Astrocyte (in vitro differentiated cells and primary cell): ENCODE measurements around the gene EVC.

ENCODE experiments used
- EZH2 ChIP-seq: IDR thresholded peaks from 2 replicates; pipeline ENCODE4 v1.6.1; 2012; ENCODE audit warnings: mild to moderate bottlenecking, low read length, inconsistent platforms; ENCODE audit not compliant: insufficient read depth
- TF ChIP-seq, protein P1 (sequence below): IDR thresholded peaks from 2 replicates; pipeline ENCODE4 v1.5.1; 2011; ENCODE audit warnings: low read depth, mild to moderate bottlenecking, inconsistent platforms, low read length, moderate library complexity; ENCODE audit not compliant: insufficient read depth

- TF ChIP-seq, protein P1, sequence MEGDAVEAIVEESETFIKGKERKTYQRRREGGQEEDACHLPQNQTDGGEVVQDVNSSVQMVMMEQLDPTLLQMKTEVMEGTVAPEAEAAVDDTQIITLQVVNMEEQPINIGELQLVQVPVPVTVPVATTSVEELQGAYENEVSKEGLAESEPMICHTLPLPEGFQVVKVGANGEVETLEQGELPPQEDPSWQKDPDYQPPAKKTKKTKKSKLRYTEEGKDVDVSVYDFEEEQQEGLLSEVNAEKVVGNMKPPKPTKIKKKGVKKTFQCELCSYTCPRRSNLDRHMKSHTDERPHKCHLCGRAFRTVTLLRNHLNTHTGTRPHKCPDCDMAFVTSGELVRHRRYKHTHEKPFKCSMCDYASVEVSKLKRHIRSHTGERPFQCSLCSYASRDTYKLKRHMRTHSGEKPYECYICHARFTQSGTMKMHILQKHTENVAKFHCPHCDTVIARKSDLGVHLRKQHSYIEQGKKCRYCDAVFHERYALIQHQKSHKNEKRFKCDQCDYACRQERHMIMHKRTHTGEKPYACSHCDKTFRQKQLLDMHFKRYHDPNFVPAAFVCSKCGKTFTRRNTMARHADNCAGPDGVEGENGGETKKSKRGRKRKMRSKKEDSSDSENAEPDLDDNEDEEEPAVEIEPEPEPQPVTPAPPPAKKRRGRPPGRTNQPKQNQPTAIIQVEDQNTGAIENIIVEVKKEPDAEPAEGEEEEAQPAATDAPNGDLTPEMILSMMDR: no peak
- TF ChIP-seq EZH2: no peak
Observed at GRCh38 chr4:5791654-5792053, 80.7 kb downstream of the EVC start.
